GM18873 (cell line): Measurements from ENCODE around the gene UHRF1.
"Not testable (repeated sequence)": the region's sequence is repeated elsewhere in the genome, so short reads cannot be mapped to it uniquely, and the experiment has no call there.

Source experiments
- ATAC-seq: cut with Tn5 transposase; IDR thresholded peaks from one replicate; pipeline ENCODE4 v1.9.1; 2021; ENCODE audit warnings: mild to moderate bottlenecking, moderate library complexity, moderate number of reproducible peaks; ENCODE audit not compliant: unreplicated experiment, low FRiP score

The UHRF1 gene

GRCh38 chr19:4932711-4933110 lies 23.4 kb downstream of the UHRF1 start:
- ATAC-seq: no peak

- no peak for ATAC-seq
Observed at GRCh38 chr19:4933528-4933927, 24.2 kb downstream of the UHRF1 start.

- no peak for ATAC-seq
Observed at GRCh38 chr19:4935444-4935843, 26.1 kb downstream of the UHRF1 start.

- ATAC-seq: no peak
Observed at GRCh38 chr19:4937060-4937459, 27.8 kb downstream of the UHRF1 start.

GRCh38 chr19:4938461-4938860 lies 29.2 kb downstream of the UHRF1 start:
- not testable (repeated sequence) for ATAC-seq

- no peak for ATAC-seq
Observed at GRCh38 chr19:4939466-4939865, 30.2 kb downstream of the UHRF1 start.

GRCh38 chr19:4941638-4942169 lies 32.4 kb downstream of the UHRF1 start:
- not testable (repeated sequence) for ATAC-seq

GRCh38 chr19:4950650-4951049 lies 41.3 kb downstream of the UHRF1 start:
- ATAC-seq: not testable (repeated sequence)

- ATAC-seq: no peak
Observed at GRCh38 chr19:4951656-4952055, 42.4 kb downstream of the UHRF1 start.

GRCh38 chr19:4952945-4953344 lies 43.6 kb downstream of the UHRF1 start:
- ATAC-seq: no peak

- not testable (repeated sequence) for ATAC-seq
Observed at GRCh38 chr19:4954320-4955149, 45.2 kb downstream of the UHRF1 start.

- no peak for ATAC-seq
Observed at GRCh38 chr19:4955274-4955673, 46.0 kb downstream of the UHRF1 start.

GRCh38 chr19:4957981-4958380 lies 48.7 kb downstream of the UHRF1 start:
- ATAC-seq: no peak

- no peak for ATAC-seq
Observed at GRCh38 chr19:4962085-4962619, 52.9 kb downstream of the UHRF1 start.

GRCh38 chr19:4965061-4965460 lies 55.8 kb downstream of the UHRF1 start:
- ATAC-seq: no peak

- ATAC-seq: no peak
Observed at GRCh38 chr19:4966591-4966990, 57.3 kb downstream of the UHRF1 start.

GRCh38 chr19:4967738-4968461 lies 58.6 kb downstream of the UHRF1 start:
- ATAC-seq: no peak

- peak; percentile 92 for ATAC-seq
Observed at GRCh38 chr19:4968462-4969291, 59.4 kb downstream of the UHRF1 start, which contains the start of gene KDM4B. TSS of gene KDM4B (plus strand) at chr19:4969113. CDS start at chr19:5032891, 63,778 bp downstream.

- ATAC-seq: no peak
Observed at GRCh38 chr19:4969292-4969771, 60.0 kb downstream of the UHRF1 start.
